Amniotic stem cell (primary cell): ENCODE data around the gene CSAD.
"Not testable (repeated sequence)": the region's sequence is repeated elsewhere in the genome, so short reads cannot be mapped to it uniquely, and the experiment has no call there.

Experiments
- DNase-seq: peaks from one replicate; lab custom pipeline; 2025; lab: John Stamatoyannopoulos, UW

Gene CSAD

DNA sequence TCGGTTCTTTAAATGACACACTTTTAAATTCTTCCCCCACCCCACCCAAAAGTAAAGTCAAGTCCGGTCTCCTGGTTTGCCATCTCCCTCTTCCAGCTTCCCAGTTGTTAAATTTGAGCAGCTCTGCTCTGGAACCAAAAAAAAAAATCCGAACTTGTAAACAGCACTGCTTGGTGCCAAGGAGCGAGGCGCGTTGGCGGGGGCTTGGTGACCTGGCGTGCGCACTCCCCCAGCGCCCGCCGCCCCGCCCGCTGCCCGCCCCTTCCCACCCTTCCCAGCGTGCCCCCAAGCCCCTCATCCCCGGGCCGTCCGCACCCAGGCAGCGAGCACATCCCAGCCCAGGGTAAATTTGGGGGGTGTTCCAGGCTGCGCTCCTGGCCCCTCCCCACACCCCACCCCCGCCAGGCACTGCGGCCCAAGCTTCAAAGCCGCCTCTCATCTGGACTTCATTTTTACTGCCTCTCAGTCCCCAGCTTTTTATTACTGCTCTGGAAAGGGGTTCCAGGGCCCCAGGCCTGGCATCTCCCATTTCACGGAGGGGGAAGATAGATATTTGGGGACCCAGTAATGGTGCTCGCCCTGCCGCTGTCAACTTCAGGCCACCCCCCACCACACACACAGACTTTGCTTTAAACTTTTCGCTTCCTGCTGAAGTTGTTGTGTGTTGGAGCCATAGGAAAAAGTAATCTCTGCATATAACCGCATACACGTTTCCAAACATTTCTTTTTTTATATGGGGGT lies 38.0 kb upstream of the CSAD start:
- no peak for DNase-seq

DNA sequence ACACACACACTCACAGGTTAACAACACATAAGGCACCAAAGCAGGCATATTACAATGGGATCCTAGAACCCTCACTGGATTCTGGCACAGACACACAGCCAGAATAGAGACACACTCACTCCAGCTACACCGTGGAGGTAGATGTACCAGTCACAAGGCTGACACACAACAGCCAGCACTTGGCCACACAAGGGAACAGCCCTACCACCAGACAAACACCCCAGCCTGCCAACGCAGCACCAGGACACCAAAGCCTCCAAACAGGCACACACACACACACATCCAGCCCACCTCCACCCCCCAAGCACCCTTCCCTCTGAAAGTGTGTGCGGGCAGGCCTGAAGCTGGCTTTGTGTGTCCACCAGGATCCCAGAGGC lies 37.2 kb upstream of the CSAD start:
- no peak for DNase-seq

DNA sequence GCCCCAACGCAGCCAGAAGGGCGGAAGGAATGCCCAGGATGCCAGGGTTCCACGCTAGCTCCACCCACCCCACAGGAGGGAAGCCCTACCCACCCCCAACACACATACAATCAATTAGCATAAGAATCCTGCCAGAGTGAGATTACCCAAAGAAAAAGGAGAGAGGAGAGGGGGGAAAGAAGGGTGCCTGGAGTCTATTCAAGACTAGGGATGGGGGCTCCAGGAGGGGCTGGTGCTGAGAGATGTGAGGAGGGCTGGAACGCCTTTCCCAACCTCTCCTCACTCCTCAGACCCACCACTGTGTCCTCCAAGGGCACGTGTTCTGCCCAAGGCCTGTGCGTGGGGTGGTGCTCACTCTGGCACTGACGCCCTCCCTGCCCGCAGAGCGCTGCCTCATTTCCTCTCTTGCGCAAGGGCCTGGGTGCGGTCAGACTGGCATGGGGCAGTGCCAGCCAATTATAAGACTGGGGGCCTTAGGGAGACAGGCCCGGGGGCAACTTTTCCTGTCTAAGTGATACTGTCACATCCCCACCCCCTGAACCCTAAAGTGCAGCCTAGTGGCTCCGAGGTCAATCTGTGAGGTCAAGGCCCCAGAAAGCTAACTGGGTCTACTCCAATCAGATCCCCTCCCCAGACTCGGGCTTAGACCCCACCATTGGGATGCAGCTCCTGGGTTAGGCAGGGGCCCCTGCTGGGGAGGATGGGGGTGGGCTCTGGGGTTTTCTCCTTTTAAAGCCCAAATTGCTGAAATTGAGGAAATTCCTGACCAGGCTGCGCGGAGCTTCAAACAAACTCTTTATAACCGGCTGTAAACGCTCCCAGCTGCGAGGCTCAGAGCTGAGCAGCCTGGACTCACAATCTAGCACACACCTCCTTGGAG lies 36.6 kb upstream of the CSAD start:
- DNase-seq, result no peak

DNA sequence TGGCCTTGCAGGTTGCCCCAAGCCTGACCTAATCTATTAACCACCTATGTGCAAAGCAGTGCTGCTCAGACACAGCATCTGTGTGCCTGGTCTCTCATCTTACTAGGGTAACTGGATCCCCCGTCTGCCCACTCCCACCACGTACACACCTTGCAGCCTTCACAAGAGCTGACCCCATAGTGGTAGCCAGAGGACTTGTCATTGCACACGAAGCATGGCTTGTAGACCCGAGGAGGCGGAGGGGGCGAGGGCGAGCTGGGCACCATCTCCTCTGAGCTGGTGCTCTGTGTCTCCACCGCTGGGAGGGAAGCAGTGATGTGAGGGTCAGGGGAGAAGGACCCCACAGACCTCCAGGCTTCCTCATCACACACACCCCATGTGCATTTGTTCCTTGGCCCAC lies 34.8 kb upstream of the CSAD start:
- no peak for DNase-seq

DNA sequence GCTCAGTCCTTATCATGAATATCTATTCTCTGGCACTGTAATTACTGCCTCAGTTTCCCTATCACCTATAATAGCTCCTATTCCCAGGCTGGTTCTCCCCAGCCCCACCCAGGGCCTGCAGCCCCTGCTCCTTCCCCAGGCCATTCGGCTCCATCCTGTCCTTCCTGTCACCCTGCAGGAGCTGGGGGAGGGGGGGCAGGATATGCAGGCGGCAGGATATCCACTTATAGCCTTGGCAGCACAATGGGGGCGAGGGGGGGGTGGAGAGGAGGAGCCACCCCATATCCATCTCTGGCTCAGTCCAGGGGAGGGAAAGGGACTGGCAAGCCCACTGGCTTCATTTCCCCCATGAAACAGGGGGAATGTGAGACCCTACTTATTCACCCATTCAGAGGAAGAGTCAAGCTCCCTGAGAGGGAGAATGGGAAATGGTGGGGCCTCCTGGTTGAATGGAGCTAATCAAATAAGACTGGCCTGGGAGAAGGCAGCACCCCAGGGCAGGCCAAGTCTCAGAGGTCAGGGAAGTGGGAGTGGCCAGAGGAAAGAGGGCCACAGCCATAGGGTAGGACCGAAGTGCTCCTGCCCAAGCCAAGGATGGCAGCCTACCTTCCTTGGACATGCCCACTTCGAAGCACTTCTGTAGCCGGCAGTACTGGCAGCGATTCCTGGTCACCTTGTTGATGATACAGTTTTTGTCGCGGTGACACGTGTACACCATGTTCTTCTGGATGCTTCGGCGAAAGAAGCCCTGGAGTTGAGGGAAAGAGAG lies 34.1 kb upstream of the CSAD start:
- no peak for DNase-seq

DNA sequence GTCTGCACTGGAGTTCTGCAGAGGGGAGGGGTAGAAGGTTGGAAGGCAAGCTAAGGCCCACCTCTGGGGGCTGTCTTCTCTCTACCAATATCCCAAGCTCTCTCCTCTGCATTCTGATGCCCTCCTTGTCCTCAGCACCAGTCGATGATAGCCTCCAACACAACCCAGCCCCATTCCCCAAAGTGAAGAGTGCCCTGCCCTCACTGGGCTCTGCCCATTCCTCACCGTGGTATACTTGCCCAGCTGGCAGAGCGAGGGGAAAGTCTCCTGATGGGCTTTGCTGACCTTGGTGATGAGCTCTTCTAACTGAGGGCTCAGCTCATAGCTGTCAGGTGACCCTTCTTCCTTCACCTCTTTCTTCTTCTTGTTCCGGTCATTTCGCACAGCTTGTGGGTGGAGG lies 33.5 kb upstream of the CSAD start:
- no peak for DNase-seq

DNA sequence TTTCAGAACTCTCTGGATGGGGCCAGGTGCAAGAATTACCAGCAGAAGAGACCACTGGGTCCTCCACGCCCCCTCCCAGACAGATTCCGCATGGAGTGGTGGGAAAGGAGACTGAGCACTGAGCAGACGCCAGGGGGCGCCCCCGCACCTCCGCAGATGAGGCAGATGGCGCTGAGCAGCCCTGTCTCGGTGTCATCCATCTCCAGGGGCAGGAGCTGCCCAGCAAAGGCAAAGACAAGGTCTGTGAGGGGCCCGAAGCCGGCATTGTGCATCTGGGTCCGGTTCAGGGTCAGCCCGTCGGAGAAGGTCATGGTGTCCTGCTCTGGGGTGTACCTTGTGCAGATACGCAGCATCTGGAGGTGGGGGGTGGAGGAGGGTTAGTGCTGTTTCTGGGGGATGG lies 32.6 kb upstream of the CSAD start:
- DNase-seq, result no peak

DNA sequence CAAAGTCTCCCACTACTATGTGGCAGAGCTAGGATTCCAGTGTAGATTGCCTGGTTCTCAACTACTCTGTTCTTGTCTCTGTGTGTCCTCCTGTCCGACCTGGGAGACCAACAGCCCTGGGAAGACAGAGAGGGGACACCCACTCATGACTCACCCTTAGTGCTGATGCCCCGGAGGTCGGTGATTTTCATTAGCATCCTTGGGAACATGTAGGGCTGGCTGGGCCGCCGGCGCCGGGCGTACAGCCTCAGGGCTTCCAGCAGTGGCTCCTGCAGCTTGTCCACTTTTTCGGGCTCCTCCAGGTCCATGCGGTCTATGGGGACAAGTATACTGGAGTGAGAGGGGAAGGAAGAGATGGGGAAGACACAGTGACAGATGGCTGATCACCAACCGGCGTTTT lies 32.2 kb upstream of the CSAD start:
- DNase-seq, result no peak

DNA sequence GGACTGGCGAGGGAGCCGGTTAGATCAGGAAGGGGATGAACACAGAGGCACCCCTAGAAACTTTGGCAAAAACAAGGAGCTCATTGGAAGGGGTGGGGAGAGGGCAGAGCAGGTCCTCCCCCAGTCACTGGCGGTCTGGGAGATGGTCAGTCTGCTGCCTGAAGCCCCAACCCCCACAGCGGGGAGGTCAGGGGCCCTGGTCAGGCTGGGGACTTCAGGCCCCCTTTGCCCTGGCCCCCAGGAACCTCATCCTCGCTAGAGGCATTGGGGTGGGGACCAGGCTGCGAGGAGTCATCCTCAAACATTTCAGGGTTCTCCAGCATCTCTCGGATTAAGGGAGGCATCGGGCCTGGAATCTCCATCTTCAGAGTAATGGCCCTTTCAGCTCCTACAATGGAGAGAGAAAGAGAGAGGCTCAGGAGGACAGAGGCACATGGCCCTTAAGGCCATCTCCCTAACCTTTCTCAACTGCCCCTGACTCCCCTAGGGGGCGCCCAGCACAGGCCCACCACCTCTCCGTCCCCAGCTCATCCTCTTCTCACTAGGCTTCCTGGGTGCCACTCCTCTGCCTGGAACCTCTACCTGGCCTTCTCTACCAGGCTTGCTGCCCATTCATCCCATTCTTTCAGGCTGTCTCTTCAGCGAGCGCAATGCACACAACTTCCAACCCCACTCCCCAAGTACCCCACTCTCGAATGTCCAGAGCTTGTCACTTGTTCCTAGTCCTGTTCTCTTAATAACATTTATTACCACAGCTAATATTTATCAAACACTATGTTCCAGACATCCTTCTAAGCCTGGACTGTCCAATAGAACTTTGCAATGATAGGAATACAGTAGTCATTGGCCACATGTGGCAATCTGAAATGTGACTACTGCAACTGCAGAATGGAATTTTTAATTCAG lies 31.0 kb upstream of the CSAD start:
- no peak for DNase-seq

DNA sequence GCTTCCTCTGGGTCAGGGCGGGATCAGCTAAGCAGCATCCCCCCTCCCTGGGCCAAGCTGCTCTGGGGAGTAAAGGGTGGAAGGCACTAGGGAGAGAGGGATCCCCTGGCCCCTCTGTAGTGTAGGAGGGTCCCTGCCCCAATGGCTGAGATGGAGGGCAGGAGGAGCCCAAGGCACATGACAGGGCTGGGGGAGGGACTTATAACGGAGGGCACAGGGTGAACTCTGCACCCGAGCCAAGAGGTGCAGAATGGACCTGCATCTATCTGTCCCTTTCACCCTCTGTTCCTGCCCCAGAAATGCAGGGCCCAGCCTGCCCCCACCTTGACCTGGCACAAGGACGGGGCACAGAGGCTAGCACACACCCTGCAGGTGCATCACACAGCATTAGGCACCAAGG lies 30.1 kb upstream of the CSAD start:
- no peak for DNase-seq

DNA sequence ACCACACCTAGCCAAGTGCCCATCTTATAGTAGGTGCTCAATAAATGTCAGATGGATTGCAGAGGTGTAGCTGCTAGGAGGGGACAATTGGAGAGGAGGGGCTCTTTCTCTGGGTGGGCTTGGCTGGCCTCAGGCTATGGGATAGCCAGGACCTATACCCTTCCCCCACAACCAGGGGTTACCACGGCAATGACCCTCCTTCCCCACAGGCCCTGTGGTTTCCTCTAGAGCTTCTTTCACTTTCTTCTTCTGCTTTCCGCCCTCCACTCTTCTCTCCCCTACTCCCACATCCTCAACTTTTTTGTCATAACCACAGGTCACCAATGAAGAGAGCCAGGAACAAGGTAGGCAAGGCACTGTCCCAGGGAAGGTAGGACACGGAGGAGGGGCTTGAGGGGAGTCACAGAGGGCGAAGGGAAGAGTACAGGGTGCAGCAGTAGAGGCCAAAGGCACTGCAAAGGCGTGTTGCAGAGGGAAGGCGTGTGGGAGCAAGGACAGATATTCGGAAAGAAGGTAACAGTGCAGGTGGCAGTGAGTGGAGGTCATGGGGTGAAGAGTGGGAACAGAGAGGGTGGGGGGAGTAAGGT lies 28.2 kb upstream of the CSAD start:
- DNase-seq, result no peak

DNA sequence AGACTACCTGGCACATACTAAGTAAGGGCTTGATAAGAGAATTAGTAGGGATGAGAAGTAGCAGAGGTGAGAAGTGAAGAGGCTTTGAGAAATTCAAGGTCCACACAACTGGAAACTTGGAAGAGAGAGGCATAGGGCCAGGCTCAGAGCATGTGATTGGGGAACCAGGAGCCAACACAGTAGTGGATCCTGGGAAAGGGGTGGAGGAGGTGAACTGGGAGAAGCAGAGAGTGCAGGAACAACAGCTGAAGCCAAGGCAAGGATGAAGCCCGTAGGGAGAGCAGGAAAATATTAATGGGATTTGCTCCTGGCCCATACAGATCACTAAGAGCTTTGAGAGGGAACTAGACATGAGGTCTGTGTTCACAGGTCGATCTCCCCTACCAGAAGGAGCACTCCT lies 27.7 kb upstream of the CSAD start:
- no peak for DNase-seq

DNA sequence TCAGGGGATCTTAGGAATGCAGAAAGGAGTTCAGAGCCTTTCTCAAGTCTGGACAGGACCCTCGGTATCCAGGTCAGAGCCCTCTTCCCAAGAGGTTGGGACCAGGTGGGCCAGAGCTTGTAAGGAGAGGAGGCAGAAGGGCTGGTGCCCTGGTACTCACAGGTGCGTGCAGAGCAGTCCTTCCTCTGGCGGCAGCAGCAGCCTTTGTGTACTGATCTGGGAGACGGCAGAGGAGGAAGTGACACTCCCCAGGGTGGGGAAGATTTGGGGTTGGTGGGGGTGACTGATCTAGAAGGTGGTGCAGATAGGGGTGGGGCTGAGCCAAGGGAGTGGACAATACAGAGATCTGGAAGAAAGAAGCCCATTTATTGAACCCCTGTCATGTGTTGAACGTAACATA lies 26.3 kb upstream of the CSAD start, which contains the start of gene ITGB7:
TSS of gene ITGB7 (minus strand) at position 210 of the 400 bp plus-strand sequence. CDS start 6,808 bp downstream, outside the sequence.
- DNase-seq, result no peak

DNA sequence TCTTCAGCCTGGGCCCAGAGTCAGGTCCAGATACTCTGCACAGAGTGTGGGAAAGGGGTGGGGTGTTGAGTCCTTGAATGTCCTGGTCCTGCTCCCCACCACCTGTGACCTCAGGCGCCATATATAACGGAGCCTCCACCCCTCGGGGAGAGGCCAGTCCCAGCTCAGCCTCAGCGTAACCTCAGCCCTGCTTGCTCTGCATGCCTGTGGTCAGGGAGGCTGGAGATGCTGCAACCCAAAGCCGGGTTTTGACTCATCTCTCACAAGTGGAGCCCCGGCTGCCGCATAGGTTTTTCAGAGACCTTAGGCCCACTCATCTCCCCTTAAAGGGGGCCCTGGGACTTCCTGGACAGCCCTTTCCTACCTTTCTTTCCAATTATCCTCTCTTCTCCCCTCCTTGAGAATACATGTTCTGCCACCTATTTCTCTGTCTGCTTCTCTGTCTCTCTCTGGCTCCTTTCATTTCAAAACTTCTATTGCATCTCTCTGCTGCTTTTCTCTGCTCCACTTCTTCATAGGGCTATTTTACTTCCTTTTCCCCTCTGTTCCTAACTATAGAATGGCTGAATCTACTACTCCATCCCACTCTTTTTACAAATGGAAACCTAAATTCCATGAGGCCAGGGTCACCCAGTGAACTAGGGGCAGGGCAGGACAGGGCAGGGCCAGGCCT lies 25.2 kb upstream of the CSAD start:
- peak; percentile 75 for DNase-seq

DNA sequence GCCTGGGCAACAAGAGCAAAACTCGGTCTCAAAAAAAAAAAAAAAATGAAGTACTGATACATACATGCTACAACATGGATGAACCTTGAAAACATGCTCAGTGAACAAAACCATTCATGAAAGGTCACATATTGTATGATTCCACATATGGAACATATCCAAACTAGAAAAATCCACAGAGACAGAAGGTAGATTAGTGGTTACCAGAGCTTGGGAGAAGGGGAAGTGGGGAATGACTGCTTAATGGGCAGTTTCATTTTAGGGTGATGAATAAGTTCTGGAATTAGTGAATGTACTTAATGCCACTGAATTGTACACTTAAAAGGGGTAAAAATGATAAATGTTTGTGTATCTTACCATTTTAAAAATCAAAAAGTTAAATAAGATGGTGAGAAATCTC lies 23.6 kb upstream of the CSAD start:
- no peak for DNase-seq

DNA sequence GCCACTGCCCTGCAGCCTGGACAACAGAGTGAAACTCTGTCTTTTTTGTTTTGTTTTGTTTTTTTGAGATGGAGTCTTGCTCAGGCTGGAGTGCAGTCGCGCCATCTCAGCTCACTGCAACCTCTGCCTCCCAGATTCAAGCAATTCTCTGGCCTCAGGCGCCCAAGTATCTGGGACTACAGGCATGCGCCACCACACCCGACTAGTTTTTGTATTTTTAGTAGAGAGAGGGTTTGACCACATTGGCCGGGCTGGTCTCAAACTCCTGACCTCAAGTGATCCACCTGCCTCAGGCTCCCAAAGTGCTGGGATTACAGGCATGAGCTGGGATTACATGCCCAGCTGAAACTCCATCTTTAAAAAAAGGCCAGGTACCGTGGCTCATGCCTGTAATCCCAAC lies 21.6 kb upstream of the CSAD start:
- DNase-seq, result not testable (repeated sequence)

DNA sequence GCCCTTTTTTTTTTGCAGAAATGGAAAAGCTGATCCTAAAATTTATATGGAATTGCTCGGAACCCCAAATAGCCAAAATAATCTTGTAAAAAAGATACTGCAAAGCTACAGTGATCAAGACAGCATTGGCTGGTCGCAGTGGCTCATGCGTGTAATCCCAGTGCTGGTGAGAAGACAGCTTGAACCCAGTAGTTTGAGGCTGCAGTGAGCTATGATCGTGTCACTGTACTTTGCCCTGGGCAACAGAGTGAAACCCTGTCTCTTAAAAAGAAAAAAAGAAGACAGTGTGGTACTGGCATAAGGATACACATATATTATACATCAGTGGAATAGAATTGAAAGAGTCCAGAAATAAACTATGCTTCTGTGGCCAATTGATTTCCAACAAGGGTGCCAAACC lies 20.9 kb upstream of the CSAD start:
- DNase-seq, result no peak

DNA sequence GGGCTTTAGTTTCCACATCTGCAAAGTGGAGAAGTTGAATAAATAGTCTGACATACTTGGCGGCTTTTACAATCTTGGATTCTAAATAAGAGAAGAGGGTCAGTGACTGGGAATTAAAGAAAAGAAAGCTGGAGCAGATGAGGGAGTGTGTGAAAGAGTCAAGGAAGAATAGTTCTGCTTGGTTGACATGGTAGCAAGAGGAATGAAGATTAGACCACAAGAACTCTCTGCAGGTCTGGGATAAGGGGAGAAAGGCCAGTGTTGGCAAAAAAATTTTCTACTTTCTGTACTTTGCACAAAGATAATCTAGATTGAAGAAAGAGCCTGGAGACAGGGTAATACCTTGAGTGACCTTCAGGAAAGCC lies 20.4 kb upstream of the CSAD start:
- no peak for DNase-seq

DNA sequence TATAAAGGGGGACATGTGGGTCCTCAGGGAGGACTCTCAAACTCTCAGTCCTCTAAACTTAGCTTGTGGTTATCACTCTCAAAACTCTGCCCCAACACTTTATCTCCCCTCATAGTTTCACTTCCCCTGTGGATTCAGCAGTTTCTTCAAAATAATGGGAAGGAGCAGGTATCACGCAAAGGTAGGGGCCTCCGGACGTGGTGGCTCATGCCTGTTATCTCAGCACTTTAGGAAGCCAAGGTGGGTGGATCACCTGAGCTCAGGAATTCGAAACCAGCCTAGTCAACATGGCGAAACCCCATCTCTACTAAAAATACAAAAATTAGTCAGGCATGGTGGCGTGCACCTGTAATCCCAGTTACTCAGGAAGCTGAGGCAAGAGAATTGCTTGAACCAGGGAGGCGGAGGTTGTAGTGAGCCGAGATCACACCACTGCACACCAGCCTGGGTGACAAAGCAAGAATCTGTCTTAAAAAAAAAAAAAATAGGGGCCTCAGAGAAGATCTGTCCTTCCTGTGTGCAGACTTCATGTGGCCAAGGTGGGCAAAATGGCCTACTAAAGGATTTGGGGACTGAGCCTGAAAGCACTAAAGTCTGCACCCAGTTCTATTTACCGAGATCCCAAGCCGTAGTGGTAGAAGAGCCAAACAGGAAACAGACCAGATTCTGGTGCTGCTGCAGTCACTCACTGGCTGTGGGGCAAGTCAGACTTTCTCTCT lies 19.9 kb upstream of the CSAD start:
- DNase-seq, result no peak

DNA sequence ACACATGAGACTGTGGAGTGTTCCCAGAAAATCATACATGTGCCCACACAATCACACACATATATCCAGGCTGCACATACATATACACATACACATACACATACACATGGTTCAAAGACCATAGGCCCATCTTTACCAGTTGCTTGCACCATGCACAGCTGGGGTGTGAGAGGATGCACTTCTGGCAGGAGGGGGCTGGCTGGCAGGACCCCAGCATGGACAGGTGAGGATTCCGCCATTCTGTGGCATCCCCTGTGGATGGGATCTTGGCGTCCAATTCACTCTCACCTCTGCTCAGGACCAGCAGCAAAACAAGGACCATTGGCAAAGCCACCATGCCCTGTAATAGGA lies 19.4 kb upstream of the CSAD start:
- no peak for DNase-seq
